Choroid plexus epithelial cell (primary cell): ENCODE data around the gene PCDHGA6.
A peak's percentile ranks its signal among the peaks of the same experiment; 100 is the strongest.
"Not testable (repeated sequence)": the region's sequence is repeated elsewhere in the genome, so short reads cannot be mapped to it uniquely, and the experiment has no call there.

Source experiments
- DNase-seq: peaks from one replicate; pipeline ENCODE4 v3.0.0-alpha.2; 2010; ENCODE audit warnings: low read depth
- H3K4me3 ChIP-seq: 2 replicates; pipeline ENCODE4 v1.5.1; 2011; ENCODE audit warnings: low read depth, mild to moderate bottlenecking, control low read depth, low read length, moderate library complexity
- TF ChIP-seq, protein P1 (sequence below): conservative IDR thresholded peaks from 2 replicates; pipeline ENCODE4 v1.5.1; 2011; ENCODE audit warnings: low read depth, mild to moderate bottlenecking, control low read depth, inconsistent platforms, low read length, moderate library complexity

PCDHGA6 gene

GRCh38 chr5:141413540-141414069 lies 39.9 kb downstream of the PCDHGA6 start:
- DNase-seq: no peak
- H3K4me3 ChIP-seq: peak overlapping the region; percentile 57
- TF ChIP-seq, protein P1, sequence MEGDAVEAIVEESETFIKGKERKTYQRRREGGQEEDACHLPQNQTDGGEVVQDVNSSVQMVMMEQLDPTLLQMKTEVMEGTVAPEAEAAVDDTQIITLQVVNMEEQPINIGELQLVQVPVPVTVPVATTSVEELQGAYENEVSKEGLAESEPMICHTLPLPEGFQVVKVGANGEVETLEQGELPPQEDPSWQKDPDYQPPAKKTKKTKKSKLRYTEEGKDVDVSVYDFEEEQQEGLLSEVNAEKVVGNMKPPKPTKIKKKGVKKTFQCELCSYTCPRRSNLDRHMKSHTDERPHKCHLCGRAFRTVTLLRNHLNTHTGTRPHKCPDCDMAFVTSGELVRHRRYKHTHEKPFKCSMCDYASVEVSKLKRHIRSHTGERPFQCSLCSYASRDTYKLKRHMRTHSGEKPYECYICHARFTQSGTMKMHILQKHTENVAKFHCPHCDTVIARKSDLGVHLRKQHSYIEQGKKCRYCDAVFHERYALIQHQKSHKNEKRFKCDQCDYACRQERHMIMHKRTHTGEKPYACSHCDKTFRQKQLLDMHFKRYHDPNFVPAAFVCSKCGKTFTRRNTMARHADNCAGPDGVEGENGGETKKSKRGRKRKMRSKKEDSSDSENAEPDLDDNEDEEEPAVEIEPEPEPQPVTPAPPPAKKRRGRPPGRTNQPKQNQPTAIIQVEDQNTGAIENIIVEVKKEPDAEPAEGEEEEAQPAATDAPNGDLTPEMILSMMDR: no peak

DNA sequence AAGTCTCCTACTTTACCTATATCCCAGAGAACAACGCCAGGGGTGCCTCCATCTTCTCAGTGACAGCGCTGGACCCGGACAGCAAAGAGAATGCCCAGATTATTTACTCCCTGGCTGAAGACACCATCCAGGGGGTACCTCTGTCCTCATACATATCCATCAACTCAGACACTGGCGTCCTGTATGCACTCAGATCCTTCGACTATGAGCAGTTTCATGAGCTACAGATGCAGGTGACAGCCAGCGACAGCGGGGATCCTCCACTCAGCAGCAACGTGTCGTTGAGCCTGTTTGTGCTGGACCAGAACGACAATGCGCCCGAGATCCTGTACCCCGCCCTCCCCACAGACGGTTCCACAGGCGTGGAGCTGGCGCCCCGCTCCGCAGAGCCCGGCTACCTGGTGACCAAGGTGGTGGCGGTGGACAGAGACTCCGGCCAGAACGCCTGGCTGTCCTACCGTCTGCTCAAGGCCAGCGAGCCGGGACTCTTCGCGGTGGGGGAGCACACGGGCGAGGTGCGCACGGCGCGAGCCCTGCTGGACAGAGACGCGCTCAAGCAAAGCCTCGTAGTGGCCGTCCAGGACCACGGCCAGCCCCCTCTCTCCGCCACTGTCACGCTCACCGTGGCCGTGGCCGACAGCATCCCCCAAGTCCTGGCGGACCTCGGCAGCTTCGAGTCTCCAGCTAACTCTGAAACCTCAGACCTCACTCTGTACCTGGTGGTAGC lies 41.0 kb downstream of the PCDHGA6 start:
- H3K4me3 ChIP-seq, DNase-seq: not testable (repeated sequence)

DNA sequence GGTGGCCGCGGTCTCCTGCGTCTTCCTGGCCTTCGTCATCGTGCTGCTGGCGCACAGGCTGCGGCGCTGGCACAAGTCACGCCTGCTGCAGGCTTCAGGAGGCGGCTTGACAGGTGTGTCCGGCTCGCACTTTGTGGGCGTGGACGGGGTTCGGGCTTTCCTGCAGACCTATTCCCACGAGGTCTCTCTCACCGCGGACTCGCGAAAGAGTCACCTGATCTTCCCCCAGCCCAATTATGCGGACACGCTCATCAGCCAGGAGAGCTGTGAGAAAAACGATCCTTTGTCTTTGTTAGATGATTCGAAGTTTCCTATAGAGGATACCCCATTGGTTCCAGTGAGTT lies 41.6 kb downstream of the PCDHGA6 start:
- H3K4me3 ChIP-seq, DNase-seq: not testable (repeated sequence)

- DNase-seq: peak; percentile 87
- peak within 1 kb of the TSS; percentile 58 for H3K4me3 ChIP-seq
- TF ChIP-seq, protein P1: peak; percentile 86
Measured at GRCh38 chr5:141417494-141418172, 43.9 kb downstream of the PCDHGA6 start, which contains the start of gene PCDHGB7. Gene PCDHGB7 (plus strand): TSS chr5:141417677. CDS start chr5:141417860, 183 bp downstream.

- no peak for DNase-seq
- H3K4me3 ChIP-seq: no peak overlapping the region
Measured at GRCh38 chr5:141419074-141419880, 45.6 kb downstream of the PCDHGA6 start.

DNA sequence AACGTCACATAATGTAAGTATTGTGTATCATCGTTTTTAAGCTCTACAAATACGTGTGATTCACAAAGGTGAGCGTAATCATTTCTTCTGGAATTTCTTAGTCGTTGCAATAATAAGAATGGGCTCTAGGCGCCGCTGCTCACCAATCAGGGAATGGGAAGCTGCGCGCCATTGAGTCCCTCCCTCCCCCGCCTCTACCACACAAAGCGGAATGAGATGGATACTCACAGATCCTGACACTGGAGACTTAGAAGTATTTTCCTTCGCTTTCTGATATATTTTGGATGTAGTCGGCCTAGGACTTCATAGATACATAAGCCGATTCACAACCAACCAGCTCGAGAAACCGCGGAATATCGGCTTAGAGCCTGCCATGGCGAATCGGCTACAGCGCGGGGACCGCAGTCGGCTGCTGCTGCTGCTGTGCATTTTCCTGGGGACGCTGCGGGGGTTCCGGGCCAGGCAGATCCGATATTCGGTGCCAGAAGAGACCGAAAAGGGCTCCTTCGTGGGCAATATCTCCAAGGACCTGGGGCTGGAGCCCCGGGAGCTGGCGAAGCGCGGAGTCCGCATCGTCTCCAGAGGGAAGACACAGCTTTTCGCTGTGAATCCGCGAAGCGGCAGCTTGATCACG lies 47.3 kb downstream of the PCDHGA6 start, which contains the start of gene PCDHGA11:
TSS of gene PCDHGA11 (plus strand) at position 197 of the 634 bp plus-strand sequence. CDS start at position 374, 177 bp downstream.
- peak; percentile 69 for DNase-seq
- TF ChIP-seq, protein P1: peak; percentile 71
- peak within 1 kb of the TSS; percentile 55 for H3K4me3 ChIP-seq

More at GRCh38 chr5:141419074-141419880, 45.6 kb downstream of the PCDHGA6 start:
- TF ChIP-seq, protein P1: no peak

DNA sequence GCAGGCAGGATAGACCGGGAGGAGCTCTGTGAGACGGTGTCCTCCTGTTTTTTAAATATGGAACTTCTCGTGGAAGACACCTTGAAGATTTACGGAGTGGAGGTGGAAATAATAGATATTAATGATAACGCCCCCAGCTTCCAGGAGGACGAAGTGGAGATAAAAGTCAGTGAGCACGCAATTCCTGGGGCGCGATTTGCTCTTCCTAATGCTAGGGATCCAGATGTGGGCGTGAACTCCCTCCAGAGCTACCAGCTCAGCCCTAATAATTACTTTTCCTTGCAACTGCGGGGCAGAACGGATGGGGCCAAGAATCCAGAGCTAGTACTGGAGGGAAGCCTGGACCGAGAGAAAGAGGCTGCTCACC lies 47.8 kb downstream of the PCDHGA6 start:
- TF ChIP-seq, protein P1: no peak
- DNase-seq: no peak
- H3K4me3 ChIP-seq: peak overlapping the region; percentile 55
